Trophoblast cell (in vitro differentiated cells and primary cell): ENCODE measurements around the gene INPP4A.

Experiments
- DNase-seq, 2 donors: peaks; one replicate each; pipeline ENCODE4 v3.0.0-alpha.2; 2016
- H2AFZ ChIP-seq: 2 replicates; pipeline ENCODE4 v1.6.1; 2013; ENCODE audit warnings: low read length, moderate library complexity, mild to moderate bottlenecking; ENCODE audit not compliant: insufficient read depth, poor library complexity
- H2AK5ac ChIP-seq: 2 replicates; pipeline ENCODE4 v1.6.1; 2013; ENCODE audit warnings: mild to moderate bottlenecking, low read length
- H2BK120ac ChIP-seq: 2 replicates; pipeline ENCODE4 v1.6.1; 2013; ENCODE audit warnings: low read length, mild to moderate bottlenecking, moderate library complexity; ENCODE audit not compliant: insufficient read depth, poor library complexity
- H2BK12ac ChIP-seq: 2 replicates; pipeline ENCODE4 v1.6.1; 2013; ENCODE audit warnings: mild to moderate bottlenecking, low read length, moderate library complexity
- H2BK5ac ChIP-seq: 2 replicates; pipeline ENCODE4 v1.6.1; 2013; ENCODE audit warnings: low read length, low read depth, moderate library complexity, mild to moderate bottlenecking; ENCODE audit not compliant: poor library complexity
- H3K14ac ChIP-seq: 2 replicates; pipeline ENCODE4 v1.6.1; 2013; ENCODE audit warnings: mild to moderate bottlenecking, low read length
- H3K18ac ChIP-seq: 2 replicates; pipeline ENCODE4 v1.6.1; 2013; ENCODE audit warnings: mild to moderate bottlenecking, low read length
- H3K23ac ChIP-seq: 2 replicates; pipeline ENCODE4 v1.6.1; 2013; ENCODE audit warnings: low read length
- H3K27ac ChIP-seq: 2 replicates; pipeline ENCODE4 v1.5.1; 2013; ENCODE audit warnings: low read depth, mild to moderate bottlenecking, inconsistent platforms, low read length, moderate library complexity
- H3K27me3 ChIP-seq: 2 replicates; pipeline ENCODE4 v1.6.1; 2013; ENCODE audit warnings: inconsistent platforms, mild to moderate bottlenecking, low read length, moderate library complexity; ENCODE audit not compliant: insufficient read depth
- H3K36me3 ChIP-seq, 2 experiments: 1 replicate in 1 of 2; 2 replicates in 1 of 2; pipeline ENCODE4 v1.6.1; 2013; ENCODE audit warnings: low read length in 2 of 2, mild to moderate bottlenecking in 2 of 2, moderate library complexity in 1 of 2; ENCODE audit not compliant: insufficient read depth in 2 of 2, control insufficient read depth in 1 of 2
- H3K4ac ChIP-seq: 2 replicates; pipeline ENCODE4 v1.6.1; 2013; ENCODE audit warnings: low read depth, mild to moderate bottlenecking, low read length, moderate library complexity
- H3K4me1 ChIP-seq, 2 experiments: 1 replicate in 1 of 2; 2 replicates in 1 of 2; pipeline ENCODE4 v1.6.1; 2013; ENCODE audit warnings: low read length in 2 of 2, mild to moderate bottlenecking in 2 of 2, moderate library complexity in 1 of 2; ENCODE audit not compliant: insufficient read depth in 2 of 2, control insufficient read depth in 1 of 2
- H3K4me2 ChIP-seq: 2 replicates; pipeline ENCODE4 v1.6.1; 2013; ENCODE audit warnings: inconsistent platforms, mild to moderate bottlenecking, low read length, moderate library complexity
- H3K4me3 ChIP-seq: 2 replicates; pipeline ENCODE4 v1.5.1; 2013; ENCODE audit warnings: mild to moderate bottlenecking, low read depth, low read length, inconsistent platforms
- H3K79me1 ChIP-seq: one replicate; pipeline ENCODE4 v1.6.1; 2013; ENCODE audit warnings: low read length
- H3K79me2 ChIP-seq: 2 replicates; pipeline ENCODE4 v1.6.1; 2013; ENCODE audit warnings: low read length, mild to moderate bottlenecking; ENCODE audit not compliant: control insufficient read depth, insufficient read depth, poor library complexity
- H3K9ac ChIP-seq: 2 replicates; pipeline ENCODE4 v1.6.1; 2013; ENCODE audit warnings: mild to moderate bottlenecking, low read length
- H3K9me3 ChIP-seq: 2 replicates; pipeline ENCODE4 v1.6.1; 2013; ENCODE audit warnings: low read depth, mild to moderate bottlenecking, control low read depth, inconsistent platforms, low read length; ENCODE audit not compliant: insufficient read depth
- H4K12ac ChIP-seq: 2 replicates; pipeline ENCODE4 v1.6.1; 2013; ENCODE audit warnings: low read depth, mild to moderate bottlenecking, low read length, moderate library complexity
- H4K8ac ChIP-seq: 2 replicates; pipeline ENCODE4 v1.6.1; 2013; ENCODE audit warnings: low read depth, mild to moderate bottlenecking, low read length, moderate library complexity
- H4K91ac ChIP-seq: one replicate; pipeline ENCODE4 v1.6.1; 2013; ENCODE audit warnings: low read depth, mild to moderate bottlenecking, low read length, moderate library complexity
- WGBS: extraction: QIAGEN DNeasy Blood & Tissue Kit; methylation state at CpG from one replicate; pipeline ENCODE4 v1.1.7; 2013; ENCODE audit warnings: missing lambda C conversion rate; ENCODE audit not compliant: insufficient read length, insufficient coverage; ENCODE audit errors: extremely low coverage; 5-methylcytosine and 5-hydroxymethylcytosine counted together

INPP4A gene

DNA sequence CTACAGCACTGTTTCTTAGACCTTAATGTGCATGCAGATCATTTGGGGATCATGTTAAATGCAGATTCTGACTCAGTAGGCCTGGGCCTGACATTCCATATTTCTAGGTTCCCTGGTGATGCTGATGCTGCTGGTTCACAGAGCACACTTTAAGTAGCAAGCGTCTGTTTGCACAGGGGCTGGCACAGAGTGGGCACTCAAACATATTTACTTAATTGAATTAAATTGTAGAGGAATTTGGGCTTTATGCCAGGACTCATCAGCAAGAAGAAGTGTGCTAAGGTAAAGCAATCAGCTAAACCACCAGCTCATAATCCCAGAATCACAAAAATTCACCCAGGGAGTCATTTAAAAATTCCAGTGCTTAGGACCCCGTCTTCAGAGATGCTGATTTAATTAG is 25.1 kb upstream of the INPP4A start:
- Histone ChIP-seq H2BK5ac (no peak overlapping the region), H4K12ac (no peak overlapping the region), H3K9me3 (peaks cover 4% of the 10 kb centered on the region), H3K4me1 (no peaks in the 10 kb centered on the region), H3K23ac (no peak overlapping the region), H3K9ac (no peak overlapping the region), H3K18ac (no peak overlapping the region), H2BK120ac (no peak overlapping the region), H3K27me3 (no peaks in the 10 kb centered on the region), H2AK5ac (no peak overlapping the region), H3K4me3 (no peak overlapping the region), H3K4ac (no peak overlapping the region), H3K36me3 (no peaks in the 10 kb centered on the region), H2BK12ac (no peak overlapping the region), H4K91ac (no peak overlapping the region), H3K79me2 (no peaks in the 10 kb centered on the region), H3K4me2 (no peak overlapping the region), H2AFZ (no peak overlapping the region), H3K27ac (no peak overlapping the region), H4K8ac (no peak overlapping the region), H3K14ac (no peak overlapping the region), H3K79me1 (no peaks in the 10 kb centered on the region)
- no CpG with 5 or more reads among the region's 2 CpGs for WGBS
- DNase-seq: no peak

DNA sequence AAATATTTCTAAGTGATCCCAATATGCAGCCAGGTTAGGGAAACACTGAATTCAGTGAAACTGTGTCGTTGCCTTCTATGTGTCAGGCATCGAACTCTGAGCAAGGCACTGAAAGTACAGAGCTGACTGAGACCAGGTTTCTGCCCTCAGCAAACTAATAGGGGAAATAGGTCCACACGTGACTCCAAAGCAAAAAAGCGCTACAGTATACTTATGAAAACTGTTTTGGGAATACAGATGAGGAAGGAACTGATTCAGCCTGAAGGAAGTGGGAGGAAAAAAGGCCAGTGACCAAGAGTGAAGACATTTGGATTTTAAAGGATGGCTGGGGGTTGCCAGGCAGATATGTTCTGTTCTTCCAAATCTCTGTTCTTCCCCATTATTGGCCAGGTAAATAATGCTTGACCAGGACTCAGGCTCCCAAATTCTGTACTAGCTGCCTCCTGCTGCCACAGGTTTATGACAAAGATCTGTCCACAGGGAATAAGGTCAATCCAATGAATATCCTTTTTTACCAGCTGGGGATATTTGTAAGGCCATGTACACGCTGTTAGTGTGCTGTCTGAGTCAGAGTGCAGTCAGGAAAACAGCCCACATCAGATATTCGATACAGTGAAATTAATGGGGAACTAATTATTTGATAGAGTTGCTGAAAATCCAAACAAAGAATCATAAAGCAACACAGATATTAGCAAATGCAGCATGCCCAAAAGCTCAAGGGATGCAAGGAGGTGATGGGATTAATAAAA is 24.5 kb upstream of the INPP4A start:
- Histone ChIP-seq H3K18ac (no peak overlapping the region), H3K27ac (no peak overlapping the region), H3K9me3 (peaks cover 2% of the 10 kb centered on the region), H4K12ac (no peak overlapping the region), H3K23ac (no peak overlapping the region), H3K27me3 (no peaks in the 10 kb centered on the region), H3K79me1 (no peaks in the 10 kb centered on the region), H2BK12ac (no peak overlapping the region), H4K91ac (no peak overlapping the region), H3K4ac (no peak overlapping the region), H3K36me3 (no peaks in the 10 kb centered on the region), H3K9ac (no peak overlapping the region), H2BK120ac (no peak overlapping the region), H4K8ac (no peak overlapping the region), H3K4me3 (no peak overlapping the region), H3K14ac (no peak overlapping the region), H2AK5ac (no peak overlapping the region), H3K4me2 (no peak overlapping the region), H3K79me2 (no peaks in the 10 kb centered on the region), H2BK5ac (no peak overlapping the region), H3K4me1 (no peaks in the 10 kb centered on the region), H2AFZ (no peak overlapping the region)
- no CpG with 5 or more reads among the region's 6 CpGs for WGBS
- no peak for DNase-seq

DNA sequence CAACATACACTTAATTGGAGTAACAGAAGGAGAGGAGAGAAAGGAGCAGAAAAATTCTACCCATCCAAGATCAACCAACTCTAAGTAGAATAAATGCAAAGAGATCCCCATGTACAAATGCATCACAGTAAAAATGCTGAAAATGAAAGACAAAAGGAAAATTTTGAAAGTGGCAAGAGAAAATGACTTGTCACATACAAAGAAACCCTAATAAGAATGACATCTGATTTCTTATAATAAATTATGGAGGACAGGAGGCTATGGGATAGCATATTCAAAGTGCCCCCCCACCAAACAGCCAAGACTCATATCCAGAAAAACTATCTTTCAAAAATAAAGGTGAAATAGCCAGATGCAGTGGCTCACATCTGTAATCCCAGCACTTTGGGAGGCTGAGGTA is 22.2 kb upstream of the INPP4A start:
- Histone ChIP-seq H3K4me2 (no peak overlapping the region), H3K27me3 (no peaks in the 10 kb centered on the region), H2BK120ac (no peak overlapping the region), H2BK12ac (no peak overlapping the region), H4K8ac (no peak overlapping the region), H3K4ac (no peak overlapping the region), H3K9me3 (peaks cover 2% of the 10 kb centered on the region), H3K14ac (no peak overlapping the region), H3K23ac (no peak overlapping the region), H3K9ac (no peak overlapping the region), H4K12ac (no peak overlapping the region), H3K79me2 (no peaks in the 10 kb centered on the region), H2BK5ac (no peak overlapping the region), H2AFZ (no peak overlapping the region), H3K4me1 (no peaks in the 10 kb centered on the region), H3K27ac (no peak overlapping the region), H2AK5ac (no peak overlapping the region), H3K36me3 (no peaks in the 10 kb centered on the region), H3K4me3 (no peak overlapping the region), H4K91ac (no peak overlapping the region), H3K18ac (no peak overlapping the region), H3K79me1 (no peaks in the 10 kb centered on the region)
- no peak for DNase-seq

DNA sequence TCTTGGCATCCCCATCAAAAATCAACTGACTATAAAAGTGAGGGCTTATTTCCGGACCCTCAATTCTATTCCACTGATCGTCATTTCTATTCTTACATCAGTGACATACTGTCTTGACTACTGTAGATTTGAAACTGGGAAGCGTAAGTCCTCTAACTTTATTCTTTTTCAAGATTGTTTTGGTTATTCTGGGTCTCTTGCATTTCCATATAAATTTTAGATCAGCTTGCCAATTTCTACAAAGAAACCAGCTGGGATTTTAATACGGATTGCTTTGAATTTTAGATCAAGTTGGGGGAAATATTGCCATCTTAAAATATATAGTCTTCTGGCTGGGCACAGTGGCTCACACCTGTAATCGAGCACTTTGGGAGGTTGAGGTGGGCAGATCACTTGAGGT is 17.9 kb upstream of the INPP4A start:
- H3K4me2 ChIP-seq: no peak overlapping the region
- H3K79me2 ChIP-seq: no peaks in the 10 kb centered on the region
- no peak overlapping the region for H2AK5ac ChIP-seq
- H4K8ac ChIP-seq: no peak overlapping the region
- no peak overlapping the region for H3K27ac ChIP-seq
- no peak overlapping the region for H2BK120ac ChIP-seq
- no peaks in the 10 kb centered on the region for H3K79me1 ChIP-seq
- no peaks in the 10 kb centered on the region for H3K36me3 ChIP-seq
- no peak overlapping the region for H3K4me3 ChIP-seq
- no peak overlapping the region for H2BK5ac ChIP-seq
- H3K18ac ChIP-seq: no peak overlapping the region
- no peak for DNase-seq
- no peaks in the 10 kb centered on the region for H3K4me1 ChIP-seq
- H3K23ac ChIP-seq: no peak overlapping the region
- H2BK12ac ChIP-seq: no peak overlapping the region
- H3K4ac ChIP-seq: no peak overlapping the region
- H3K14ac ChIP-seq: no peak overlapping the region
- H3K9ac ChIP-seq: no peak overlapping the region
- no peaks in the 10 kb centered on the region for H3K27me3 ChIP-seq
- H4K91ac ChIP-seq: no peak overlapping the region
- H4K12ac ChIP-seq: no peak overlapping the region
- no peak overlapping the region for H2AFZ ChIP-seq
- WGBS: no CpG with 5 or more reads among the region's 5 CpGs
- H3K9me3 ChIP-seq: peaks cover 3% of the 10 kb centered on the region
